HepG2 (cell line): ENCODE measurements around the gene RARRES1. TPM values are rescaled to one million over a fixed set of nuclear protein-coding genes. Genes with fewer than 3 reads are reported as not detected.

Source experiments
- BHLHE40 ChIP-seq: IDR thresholded peaks from 2 replicates; pipeline ENCODE4 v1.6.1; 2011; ENCODE audit warnings: low read length, improper control_type of control experiment
- ISX ChIP-seq: sonication (generic); formaldehyde crosslinking; conservative IDR thresholded peaks from 2 replicates; pipeline ENCODE4 v1.5.0; 2020; ENCODE audit warnings: missing genetic modification reagents
- TBX2 ChIP-seq: sonication (generic); formaldehyde crosslinking; IDR thresholded peaks from 2 replicates; pipeline ENCODE4 v1.5.0; 2020; ENCODE audit warnings: missing genetic modification reagents, mild to moderate bottlenecking, borderline replicate concordance
- ZFY ChIP-seq: sonication (generic); formaldehyde crosslinking; IDR thresholded peaks from 2 replicates; pipeline ENCODE4 v1.4.0; 2020; ENCODE audit warnings: missing genetic modification reagents
- ZFYVE20 ChIP-seq: sonication (generic); formaldehyde crosslinking; IDR thresholded peaks from 2 replicates; pipeline ENCODE4 v1.8.0; 2023; ENCODE audit warnings: low read depth, mild to moderate bottlenecking, moderate library complexity, missing genetic modification reagents, borderline replicate concordance
- ZNF350 ChIP-seq: sonication (generic); formaldehyde crosslinking; IDR thresholded peaks from 2 replicates; pipeline ENCODE4 v1.4.0; 2020; ENCODE audit warnings: mild to moderate bottlenecking, low read depth, missing genetic modification reagents, borderline replicate concordance
- polyA plus RNA-seq, 8 experiments: library from polyadenylated mRNA; depleted of rRNA in 3 of 8; stranded (reverse) in 7 of 8; unstranded in 1 of 8; fragments of >200 nt; fragmentation: Illumina TruSeq in 4 of 8; extraction: Trizol in 4 of 8; gene quantifications; 2 replicates each; pipeline versions ENCODE4 v1.2.1 to v1.2.3, GENCODE V29; 2011 to 2016; ENCODE audit warnings: low read depth in 4 of 8, missing spikeins in 1 of 8, mixed read lengths in 1 of 8; ENCODE audit not compliant: insufficient read depth in 1 of 8
- total RNA-seq, 5 experiments: library from RNA; depleted of rRNA; stranded (reverse); fragments of >200 nt; fragmentation: Illumina TruSeq; extraction: Trizol; gene quantifications; 2 replicates each; pipeline ENCODE4 v1.2.3, GENCODE V29; 2016; ENCODE audit warnings: low read depth in 1 of 5
- TF ChIP-seq, protein P1 (sequence below): sonication (generic); formaldehyde crosslinking; IDR thresholded peaks from one replicate; pipeline ENCODE4 v1.5.1; 2020; ENCODE audit warnings: mild to moderate bottlenecking, missing genetic modification reagents; ENCODE audit errors: not compliant biosample characterization

RARRES1 gene
- total and polyA plus RNA-seq, 2 of the 13 experiments (the other 11 are each of a cell fraction or from before 2014, with no cell fraction given), result not detected

DNA sequence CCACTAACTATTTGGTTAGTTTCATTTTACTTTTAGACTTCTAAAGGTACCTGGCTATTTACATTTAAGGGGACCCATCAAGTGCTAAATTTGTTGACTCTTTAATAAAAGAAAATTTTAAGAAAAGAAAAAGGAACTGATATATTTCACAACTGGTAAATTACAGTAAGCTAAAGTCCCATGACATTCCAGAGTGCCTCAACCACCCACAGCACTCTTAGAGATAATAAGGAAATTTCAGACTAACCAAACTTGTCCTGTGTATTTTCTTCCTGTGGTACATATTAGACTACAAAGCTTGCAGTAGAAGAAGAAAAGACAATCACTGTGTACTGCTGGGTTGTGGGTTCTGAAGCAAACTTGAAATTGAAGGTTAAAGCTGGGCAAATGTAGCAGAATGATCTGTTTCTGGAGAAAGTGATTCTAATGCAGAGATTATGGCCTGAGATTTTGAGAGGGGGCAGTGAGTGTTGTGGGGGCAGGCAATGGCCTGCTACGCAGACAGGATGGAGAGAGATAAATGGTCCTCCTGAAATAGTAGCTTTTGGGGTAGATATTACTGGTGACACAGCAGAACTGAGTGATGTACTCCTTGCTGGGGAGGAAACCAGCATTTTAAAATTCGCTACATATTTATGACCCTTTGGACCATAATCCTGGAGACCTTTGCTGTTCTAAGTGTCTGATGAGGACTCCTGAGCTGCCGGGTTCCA is 45.1 kb upstream of the RARRES1 start (continued):
- TF ChIP-seq, protein P1, sequence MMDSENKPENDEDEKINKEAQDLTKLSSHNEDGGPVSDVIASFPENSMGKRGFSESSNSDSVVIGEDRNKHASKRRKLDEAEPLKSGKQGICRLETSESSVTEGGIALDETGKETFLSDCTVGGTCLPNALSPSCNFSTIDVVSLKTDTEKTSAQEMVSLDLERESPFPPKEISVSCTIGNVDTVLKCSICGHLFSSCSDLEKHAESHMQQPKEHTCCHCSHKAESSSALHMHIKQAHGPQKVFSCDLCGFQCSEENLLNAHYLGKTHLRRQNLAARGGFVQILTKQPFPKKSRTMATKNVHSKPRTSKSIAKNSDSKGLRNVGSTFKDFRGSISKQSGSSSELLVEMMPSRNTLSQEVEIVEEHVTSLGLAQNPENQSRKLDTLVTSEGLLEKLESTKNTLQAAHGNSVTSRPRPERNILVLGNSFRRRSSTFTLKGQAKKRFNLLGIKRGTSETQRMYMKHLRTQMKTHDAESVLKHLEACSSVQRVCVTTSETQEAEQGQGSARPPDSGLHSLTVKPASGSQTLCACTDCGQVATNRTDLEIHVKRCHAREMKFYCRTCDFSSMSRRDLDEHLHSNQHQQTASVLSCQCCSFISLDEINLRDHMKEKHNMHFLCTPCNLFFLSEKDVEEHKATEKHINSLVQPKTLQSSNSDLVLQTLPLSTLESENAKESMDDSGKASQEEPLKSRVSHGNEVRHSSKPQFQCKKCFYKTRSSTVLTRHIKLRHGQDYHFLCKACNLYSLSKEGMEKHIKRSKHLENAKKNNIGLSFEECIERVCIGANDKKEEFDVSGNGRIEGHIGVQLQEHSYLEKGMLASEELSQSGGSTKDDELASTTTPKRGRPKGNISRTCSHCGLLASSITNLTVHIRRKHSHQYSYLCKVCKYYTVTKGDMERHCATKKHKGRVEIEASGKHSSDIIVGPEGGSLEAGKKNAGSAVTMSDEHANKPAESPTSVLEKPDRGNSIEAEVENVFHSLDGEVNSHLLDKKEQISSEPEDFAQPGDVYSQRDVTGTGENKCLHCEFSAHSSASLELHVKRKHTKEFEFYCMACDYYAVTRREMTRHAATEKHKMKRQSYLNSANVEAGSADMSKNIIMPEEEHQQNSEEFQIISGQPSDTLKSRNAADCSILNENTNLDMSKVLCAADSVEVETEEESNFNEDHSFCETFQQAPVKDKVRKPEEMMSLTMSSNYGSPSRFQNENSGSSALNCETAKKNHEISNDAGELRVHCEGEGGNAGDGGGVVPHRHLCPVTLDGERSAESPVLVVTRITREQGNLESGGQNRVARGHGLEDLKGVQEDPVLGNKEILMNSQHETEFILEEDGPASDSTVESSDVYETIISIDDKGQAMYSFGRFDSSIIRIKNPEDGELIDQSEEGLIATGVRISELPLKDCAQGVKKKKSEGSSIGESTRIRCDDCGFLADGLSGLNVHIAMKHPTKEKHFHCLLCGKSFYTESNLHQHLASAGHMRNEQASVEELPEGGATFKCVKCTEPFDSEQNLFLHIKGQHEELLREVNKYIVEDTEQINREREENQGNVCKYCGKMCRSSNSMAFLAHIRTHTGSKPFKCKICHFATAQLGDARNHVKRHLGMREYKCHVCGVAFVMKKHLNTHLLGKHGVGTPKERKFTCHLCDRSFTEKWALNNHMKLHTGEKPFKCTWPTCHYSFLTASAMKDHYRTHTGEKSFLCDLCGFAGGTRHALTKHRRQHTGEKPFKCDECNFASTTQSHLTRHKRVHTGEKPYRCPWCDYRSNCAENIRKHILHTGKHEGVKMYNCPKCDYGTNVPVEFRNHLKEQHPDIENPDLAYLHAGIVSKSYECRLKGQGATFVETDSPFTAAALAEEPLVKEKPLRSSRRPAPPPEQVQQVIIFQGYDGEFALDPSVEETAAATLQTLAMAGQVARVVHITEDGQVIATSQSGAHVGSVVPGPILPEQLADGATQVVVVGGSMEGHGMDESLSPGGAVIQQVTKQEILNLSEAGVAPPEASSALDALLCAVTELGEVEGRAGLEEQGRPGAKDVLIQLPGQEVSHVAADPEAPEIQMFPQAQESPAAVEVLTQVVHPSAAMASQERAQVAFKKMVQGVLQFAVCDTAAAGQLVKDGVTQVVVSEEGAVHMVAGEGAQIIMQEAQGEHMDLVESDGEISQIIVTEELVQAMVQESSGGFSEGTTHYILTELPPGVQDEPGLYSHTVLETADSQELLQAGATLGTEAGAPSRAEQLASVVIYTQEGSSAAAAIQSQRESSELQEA (CRISPR knock-in tag), result no peak
- TF ChIP-seq ZFY (no peak), ISX (no peak), ZFYVE20 (CRISPR knock-in tag) (no peak), BHLHE40 (no peak), ZNF350 (CRISPR knock-in tag) (no peak), TBX2 (no peak)
